Measurements from ENCODE around the gene IREB2.
"Not testable (repeated sequence)": the region's sequence is repeated elsewhere in the genome, so short reads cannot be mapped to it uniquely, and the experiment has no call there.

IREB2 gene

DNA sequence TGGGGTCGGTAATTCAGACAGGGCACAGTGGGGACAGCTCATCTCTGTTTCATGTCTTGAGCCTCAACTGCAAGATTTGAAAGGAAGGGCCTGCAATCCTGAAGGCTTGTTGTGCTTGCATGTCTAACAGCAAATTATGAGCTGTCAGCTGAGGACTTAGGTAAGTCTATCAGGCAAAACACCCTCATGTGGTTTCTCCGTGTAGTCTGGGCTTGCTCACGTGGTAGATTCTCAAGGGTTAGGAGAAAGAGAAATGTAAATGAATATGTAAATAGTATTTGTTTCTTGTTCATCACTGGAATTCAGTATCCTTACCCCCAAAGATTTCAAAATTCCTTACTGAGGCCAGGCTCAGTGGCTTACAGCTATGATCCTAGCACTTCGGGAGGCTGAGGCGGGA, 39.3 kb downstream of the IREB2 start:
- no peak for DNase-seq

DNA sequence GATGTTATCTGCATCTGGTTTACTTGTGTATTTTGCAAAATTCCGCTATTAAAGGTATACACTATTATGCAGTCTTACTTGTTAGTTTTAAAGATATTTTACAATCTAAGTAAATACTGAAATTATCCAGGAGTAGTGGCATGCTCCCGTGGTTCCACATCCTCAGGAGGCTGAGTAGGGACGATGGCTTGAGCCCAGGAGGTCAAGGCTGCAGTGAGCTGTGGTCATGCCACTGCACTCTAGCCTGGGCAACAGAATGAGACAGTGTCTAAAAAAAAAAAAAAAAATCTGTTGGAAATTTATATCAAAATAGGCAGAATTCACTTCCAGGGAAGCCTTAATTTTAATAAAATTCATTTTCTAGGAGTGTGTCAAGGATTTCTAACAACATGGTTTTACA, 41.6 kb downstream of the IREB2 start:
- DNase-seq: no peak

DNA sequence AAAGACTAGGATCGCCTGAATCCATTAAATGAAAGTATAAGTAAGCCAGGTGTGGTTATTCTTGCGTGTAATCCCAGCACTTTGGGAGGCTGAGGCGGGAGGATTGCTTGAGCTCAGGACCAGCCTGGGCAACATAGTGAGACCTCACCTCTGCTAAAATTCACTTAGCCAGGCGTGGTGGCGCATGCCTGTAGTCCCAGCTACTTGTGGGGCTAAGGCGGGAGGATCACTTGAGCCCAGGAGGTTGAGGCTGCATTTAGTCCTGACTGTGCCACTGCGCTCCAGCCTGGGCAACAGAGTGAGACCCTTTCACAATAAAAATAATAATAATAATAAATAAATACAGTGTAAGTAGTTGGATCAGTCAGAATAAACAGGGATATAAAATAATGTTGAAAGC, 43.9 kb downstream of the IREB2 start:
- DNase-seq: no peak

DNA sequence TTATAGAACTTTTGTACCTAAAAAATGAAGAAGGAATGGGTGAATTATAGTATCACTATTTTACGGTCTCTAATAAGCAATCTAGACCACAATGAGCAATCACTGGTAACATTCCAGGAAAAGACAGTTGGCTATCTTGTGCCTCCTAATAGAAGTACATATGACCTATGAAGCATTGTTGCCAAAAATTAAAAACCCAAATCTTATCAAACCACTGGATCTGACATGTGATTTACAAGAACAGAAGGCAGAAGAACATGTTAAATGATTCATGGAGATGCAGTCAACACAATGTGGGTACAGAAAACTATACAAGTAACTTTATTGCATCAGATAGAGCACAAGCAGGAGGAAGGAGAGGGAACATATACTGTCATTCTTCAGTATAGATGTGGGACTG, 54.9 kb downstream of the IREB2 start:
- DNase-seq: no peak

DNA sequence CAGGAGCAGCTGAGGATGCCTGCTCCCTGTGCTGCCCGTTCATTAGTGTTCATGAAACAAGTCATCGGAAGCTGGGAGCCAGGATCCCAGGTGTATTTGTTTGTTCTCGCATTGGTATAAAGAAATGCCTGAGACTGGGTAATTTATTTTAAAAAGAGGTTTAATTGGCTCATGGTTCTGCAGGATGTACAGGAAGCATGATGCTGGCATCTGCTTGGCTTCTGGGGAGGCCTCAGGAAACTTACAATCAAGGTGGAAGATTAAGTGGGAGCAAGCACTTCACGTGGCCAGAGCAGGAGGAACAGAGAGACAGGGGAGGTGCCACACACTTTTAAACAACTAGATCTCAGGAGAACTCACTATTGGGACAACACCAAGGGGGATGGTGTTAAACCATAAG, 63.8 kb downstream of the IREB2 start:
- no peak for DNase-seq

DNA sequence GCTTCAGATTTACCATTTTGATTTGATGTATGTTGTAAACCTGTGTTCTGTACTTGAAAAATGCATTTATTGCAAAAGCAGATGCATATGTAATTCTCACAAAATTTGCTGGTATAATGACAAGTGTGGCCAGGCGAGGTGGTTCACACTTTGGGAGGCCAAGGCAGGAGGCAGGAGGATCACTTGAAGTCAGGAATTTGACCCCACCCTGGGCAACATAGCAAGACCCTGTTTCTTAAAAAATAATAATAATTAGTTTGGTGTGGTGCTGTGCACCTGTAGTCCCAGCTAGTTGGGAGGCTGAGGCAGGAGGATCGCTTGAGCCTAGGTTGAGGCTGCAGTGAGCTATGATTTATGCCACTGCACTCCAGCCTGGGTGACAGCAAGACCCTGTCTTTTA, 64.6 kb downstream of the IREB2 start:
- no peak for DNase-seq

DNA sequence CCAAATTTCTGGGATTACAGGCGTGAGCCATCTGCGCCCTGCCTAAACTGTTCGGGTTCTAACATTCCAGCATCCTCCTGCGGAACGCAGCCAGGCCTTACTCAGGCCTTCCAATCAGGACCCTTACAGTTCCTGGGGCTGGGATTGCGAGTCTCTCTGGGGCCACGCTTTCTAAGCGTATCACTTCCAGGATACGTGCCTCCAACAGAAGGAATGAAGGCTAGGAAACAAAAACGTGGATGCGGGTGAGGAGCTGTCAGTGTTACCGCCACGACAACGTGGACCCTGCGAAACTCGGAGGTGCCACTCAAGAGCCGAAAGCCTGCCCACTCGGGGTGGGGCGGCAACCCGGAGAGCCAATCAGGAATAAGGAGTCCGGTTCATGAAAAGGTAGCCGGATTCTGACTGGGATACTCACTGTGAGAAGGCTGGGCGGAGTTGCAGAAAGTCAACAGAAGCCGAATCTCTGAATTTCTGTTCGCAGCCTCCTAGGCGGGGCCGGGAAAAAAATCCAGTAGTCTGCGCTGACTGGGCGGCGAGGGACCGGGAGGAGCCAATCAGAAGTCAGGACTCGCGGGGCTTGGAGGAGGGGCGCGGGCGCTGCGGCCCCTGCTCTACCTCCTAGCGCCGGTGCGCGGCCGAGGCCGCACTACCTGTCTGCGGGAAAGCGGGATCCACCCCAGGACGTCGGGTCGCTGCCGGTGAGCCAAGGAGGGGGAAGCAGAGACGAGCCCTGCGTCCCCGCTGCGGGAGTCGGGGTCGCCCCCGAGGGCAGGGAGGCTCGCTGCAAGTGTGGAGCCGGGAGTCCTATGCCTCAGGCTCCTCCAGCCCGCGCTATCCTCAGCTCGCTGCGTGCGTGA, 69.2 kb downstream of the IREB2 start, which contains the start of gene HYKK:
Gene HYKK, plus strand, starts transcription at position 607 of the 860 bp plus-strand sequence. CDS start 5,512 bp downstream, outside the sequence.
- DNase-seq: peak; percentile 91

DNA sequence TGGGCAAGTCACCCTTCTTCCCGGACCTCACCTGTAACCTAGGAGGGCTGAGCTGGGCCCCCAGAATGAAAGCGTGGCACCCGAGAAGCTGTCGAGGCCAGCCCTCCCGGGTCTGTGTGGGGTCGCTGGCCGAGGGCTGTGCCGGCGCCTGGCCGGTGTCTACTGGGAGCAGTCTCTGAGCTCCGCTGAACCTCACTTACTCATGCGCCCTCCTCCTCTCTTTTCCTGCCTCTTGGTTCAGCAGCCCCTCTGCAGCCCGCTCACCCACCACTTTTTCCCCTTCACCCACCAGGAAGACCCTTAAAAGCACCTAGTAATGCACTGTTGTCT, 69.8 kb downstream of the IREB2 start:
- DNase-seq: no peak

DNA sequence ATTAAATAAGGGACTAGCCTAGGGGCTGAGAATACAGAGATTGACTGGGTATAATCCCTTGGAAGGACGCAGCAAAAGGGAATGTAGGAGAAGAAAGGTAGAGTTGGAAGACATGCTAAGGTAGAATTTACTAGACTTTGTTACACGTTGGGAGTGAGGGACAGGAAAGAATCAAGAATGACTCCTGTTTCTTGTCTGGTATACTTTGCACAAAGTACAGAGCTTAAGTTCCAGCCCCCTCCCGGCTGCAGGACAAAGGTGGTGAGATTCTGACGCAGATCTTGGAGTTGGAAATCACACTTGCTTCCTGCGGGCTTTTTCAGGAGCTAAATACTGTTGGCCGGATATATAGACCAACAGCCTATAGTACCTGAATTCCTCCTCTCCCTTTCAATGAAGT, 70.3 kb downstream of the IREB2 start:
- no peak for DNase-seq

DNA sequence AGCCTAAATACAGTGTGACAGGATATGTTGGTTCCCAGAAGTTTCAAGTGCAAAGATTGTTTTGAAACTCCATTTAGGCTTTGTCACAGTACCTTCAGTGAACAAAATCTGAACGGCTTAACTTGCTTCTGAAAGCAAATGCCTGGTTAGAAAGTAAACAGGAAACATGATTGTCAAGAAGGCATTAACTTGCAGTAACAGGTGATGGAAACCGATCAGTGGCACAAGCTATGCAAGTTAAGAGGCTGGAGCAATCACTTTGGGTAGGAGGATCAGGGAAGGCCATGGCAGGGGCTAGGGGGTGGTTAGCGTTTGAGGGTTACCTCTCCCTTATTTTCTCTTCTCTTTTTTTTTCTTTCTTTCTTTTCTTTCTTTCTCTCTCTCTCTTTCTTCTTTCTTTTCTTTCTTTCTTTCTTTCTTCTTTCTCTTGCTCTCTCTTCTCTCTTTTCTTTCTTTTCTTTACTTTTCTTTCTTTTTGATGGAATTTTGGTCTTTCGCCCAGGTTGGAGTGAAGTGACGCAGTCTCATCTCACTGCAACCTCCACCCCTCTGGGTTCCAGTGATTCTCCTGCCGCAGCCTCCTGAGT, 71.8 kb downstream of the IREB2 start:
- DNase-seq: no peak

DNA sequence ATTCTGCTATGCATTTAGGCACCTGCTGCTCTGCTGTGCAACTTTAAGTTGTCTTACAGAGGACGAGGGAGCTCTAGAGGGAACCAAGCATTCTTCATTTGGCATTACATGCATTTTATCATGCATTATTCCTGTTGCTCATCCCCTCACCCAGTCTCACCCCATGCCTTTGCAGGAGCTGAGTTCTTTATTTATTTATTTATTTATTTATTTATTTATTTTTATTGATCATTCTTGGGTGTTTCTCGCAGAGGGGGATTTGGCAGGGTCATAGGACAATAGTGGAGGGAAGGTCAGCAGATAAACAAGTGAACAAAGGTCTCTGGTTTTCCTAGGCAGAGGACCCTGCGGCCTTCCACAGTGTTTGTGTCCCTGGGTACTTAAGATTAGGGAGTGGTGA, 82.0 kb downstream of the IREB2 start:
- not testable (repeated sequence) for DNase-seq

DNA sequence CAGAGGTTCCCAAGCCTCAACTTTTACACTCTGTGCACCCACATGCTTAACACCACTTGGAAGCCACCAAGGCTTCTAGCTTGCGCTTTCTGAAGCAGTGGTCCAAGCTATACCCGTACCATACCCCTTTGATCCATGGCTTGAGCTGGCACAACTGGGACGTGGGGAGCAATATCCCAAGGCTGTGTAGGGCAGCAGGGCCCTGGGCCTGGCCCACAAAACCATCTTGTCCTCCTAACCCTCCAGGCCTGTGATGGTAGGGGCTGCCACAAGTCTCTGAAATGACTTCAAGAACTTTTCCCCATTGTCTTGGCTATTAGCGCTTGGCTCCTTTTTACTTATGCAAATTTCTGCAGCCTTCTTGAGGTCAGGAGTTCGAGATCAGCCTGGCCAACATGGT, 86.2 kb downstream of the IREB2 start:
- DNase-seq: no peak

DNA sequence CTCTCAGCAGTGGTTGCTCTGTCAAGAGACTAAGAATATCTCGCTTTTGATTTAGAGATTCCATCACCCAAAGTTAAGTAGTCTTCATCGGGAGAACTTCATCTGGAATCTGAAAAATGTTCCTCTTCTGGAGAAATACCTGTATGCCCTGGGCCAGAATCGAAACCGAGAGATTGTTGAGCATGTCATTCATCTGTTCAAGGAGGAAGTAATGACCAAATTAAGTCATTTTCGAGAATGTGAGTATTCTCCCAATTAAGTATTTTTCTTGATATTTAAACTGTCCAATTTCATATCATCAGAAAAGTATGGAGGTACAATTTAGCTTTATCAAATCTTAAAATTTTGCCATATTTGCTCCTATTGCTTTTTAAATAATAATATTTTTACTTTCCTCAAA, 89.3 kb downstream of the IREB2 start:
- no peak for DNase-seq

DNA sequence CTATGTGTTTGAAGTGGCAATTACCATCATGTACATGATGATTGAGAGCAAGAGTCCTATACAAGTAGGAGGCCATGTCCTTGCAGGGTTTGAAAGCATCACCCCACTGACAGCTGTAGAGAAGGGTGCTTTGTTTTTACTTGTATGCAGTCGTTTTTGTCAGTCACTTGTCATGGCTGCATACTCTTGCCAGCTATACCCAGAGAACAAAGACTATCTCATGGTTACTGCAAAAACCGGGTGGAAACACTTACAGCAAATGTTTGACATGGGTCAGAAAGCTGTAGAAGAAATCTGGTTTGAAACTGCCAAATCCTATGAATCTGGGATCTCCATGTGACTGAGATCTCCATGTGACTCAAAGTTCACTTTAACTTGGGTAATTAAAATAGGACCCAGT, 95.3 kb downstream of the IREB2 start:
- DNase-seq: no peak

DNA sequence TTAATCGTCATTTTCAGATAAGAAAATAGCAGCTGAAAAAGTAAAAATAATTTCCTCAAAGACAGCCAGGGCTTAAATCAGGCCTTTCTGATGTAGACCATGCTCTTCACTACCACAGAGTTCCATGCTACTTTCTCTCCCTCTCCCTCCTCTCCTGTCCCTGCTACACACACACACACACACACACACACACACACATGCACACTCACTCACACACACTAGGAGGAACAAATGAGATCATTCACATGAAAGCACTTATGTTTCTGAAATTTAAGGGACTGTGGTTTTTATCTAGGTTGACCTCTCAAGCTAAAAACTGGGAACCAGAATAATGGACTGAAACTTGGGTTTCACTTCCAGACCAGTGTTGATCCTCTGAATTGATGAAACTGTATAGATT, 98.1 kb downstream of the IREB2 start:
- DNase-seq: no peak

DNA sequence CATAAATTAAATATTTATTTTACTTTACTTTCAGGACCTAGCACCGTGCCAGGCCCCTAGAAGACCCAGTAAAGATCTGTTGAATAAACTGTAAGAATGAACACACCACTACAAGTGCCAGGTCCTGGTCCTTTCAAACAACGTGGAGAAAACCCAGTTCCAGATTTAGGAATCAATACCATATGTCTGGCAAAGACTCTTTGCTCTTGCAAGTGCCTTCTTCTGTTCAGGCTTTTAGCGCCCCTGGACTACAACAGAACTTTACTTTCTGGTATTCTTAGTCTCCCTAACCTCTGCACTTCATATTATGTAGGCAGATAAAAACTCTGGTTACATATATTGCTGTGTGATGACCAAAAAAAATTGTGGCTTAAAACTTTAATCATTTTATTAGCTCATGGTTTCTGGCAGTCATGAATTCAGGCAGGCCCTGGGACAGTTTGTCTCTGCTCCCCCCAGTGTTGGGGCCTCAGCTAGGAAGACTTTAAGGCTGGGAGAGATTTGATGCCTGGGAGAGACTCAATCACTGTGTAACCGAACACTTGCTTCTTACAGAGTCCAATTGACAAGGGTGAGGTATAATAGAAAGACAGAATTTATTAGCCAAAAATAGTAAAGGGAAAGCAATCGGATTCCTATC, 99.4 kb downstream of the IREB2 start:
- DNase-seq: no peak

DNA sequence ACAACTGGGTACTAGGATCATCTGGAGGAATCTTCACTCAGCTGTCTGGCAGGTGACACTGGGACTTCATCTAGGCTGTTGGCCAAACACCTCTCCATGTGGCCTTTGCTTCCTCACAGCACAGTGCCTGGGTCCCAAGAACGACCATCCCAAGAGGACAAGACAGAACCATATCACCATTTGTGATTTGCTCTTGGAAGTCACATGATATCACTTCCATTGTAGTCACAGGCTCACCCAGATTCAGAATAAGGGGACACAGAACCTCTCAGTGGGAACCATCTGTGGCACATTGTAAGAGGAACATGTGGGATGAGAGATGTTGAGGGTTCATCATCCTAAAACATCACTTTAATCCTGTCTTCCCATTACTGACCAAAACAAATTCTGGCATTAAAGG, 100.3 kb downstream of the IREB2 start:
- no peak for DNase-seq

DNA sequence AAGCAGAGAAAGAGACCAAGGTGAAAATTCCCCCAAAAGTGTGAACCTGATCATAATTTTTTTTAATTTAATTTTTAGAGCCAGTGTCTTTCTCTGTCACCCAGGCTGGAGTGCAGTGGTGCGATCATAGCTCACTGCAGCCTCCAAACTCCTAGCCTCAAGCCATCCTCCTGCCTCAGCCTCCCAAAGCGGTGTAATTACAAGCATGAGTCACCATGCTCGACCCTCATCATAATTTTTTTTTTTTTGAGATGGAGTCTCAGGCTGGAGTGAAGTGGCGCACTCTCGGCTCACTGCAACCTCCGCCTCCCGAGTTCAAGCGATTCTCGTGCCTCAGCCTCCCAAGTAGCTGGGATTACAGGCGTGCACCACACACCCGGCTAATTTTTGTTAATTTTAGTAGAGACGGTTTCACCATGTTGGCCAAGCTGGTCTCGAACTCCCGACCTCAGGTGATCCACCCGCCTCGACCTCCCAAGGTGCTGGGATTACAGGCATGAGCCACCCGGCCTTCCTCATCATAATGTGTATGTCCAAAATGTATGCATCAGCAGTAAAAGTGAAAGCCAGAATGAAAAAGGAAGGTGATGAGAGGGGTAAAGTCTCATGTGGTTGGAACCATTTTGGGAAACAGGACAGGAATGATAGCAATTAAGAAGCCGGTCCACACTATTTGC, 101.6 kb downstream of the IREB2 start:
- DNase-seq: not testable (repeated sequence)

DNA sequence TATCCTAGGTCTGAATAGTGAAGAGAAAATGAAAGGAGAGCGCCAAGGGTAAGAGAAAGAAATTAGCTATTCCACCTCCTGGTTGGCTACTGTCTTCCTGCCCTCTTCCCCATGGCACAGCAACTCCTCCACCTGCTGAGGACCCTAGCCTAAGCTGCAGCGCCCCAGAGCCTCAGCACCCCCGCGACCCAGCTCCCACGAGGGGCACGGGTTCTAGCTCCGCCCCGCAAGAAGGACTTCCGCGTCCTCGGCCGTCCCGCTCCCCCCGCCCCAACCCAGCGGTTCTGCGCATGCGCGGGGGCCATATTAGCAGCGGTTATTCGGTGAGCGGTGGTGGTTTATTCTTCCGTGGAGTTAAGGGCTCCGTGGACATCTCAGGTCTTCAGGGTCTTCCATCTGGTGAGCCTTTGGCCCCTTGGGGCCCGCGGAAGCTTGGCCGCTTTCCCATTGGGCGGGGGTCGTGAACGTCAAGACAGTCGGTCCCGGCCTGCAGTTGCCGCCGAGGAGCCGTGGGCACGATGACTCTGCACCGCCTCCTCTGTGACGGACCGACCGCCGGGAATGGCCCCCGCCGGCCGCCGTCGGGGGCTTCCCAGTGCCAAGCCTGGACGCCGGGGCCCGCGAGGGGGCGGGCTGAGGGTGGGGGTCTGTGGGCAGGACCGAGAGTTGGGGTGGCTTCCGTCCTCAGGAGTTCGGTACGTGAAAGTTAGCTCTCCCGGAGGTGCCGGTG, 102.3 kb downstream of the IREB2 start, which contains the start of gene PSMA4:
Gene PSMA4, plus strand, starts transcription at position 304 of the 730 bp plus-strand sequence. CDS start 1,484 bp downstream, outside the sequence.
- peak; percentile 98 for DNase-seq

DNA sequence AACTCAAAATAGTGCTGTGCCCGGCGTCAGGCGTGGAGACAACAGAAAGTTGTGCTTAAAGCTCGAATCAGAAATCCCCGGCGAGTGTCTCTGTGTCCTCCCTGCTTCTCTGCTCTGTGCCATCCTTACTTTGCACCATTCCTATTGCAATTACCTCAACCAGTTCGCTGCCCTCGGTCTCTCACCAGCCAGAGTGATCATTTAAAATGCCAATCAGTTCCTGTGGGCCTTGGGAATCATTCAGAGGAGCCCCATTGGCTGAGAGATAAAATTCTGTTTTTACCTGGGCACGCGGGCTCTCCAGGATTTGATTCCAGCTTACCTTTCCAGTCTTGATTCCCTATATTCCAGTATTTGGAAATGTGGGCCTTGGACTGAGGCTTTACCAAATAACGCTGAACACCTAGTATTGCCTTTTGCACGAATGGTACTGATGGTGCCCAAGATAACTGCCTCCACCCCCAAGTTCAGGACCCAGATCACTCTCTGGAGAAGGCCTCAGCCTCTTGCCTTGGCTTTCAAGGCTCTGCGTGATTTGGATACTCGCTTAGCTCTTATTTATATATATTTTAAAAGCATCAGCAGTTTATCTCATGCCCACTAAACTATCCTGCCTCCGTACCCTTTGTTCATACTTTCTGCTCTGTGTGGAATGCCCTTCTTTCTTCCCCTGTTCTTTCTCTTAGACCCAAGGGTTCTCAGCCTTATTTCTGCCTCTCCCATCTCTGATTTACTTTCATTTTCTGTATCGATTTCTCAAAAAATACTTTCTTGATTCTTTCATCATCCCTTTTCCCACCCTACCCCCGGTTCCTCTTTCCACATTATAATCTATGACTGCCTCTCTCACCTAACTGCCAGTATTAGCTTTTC, 103.1 kb downstream of the IREB2 start:
- no peak for DNase-seq

DNA sequence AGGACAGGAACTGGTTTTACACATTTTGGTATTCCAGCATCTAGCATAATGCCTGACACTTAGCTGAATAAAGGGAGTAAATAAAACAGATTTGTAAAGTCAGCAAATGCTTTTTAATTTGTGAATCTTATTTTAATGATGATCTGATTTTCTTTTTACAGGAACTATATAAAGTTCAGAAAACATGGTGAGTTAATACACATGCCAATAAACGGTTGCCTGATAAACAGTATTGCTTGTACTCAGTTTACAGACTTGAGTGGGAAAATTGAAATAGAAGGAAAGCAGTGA, 103.7 kb downstream of the IREB2 start:
- no peak for DNase-seq

DNA sequence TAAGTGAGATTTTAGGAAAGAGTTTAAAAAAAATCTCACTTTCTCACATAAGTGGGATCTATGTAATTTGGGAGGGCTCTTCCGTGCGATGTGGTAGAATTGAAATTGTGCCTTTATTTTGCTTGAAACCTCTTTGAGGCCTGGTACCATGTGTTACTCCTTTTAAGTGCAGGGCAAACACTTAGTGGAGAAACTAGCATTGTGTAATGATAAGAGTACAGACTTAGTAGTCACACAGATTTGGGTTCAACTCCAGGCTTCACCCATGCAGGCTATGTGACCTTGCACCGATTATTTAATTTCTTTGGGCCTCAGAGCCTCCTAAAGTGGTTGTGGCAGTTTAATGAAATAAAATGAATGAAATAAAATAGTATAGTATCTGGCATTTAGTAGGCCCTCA, 104.6 kb downstream of the IREB2 start:
- no peak for DNase-seq

Data from right kidney (tissue), 1 donor.